ENCODE data around the gene FNDC11.

Gene FNDC11

GRCh38 chr20:63532449-63532971 lies 21.4 kb upstream of the FNDC11 start:
- no peak for TF ChIP-seq YY1 (IDR thresholded peaks at IDR 0.05; ENCODE audit: insufficient read depth, insufficient read length)
- no peak for TF ChIP-seq SUZ12 (IDR thresholded peaks at IDR 0.05; ENCODE audit: extremely low read depth, insufficient read depth, insufficient read length)
- no peak for TF ChIP-seq ZNF274 (IDR thresholded peaks at IDR 0.05; ENCODE audit: low read depth, low read length)
- Histone ChIP-seq H3K4me1 (ENCODE audit: insufficient read depth, insufficient read length) (peaks cover 48% of the 10 kb centered on the region), H3K4me3 (ENCODE audit: insufficient read length, low read depth) (no peak overlapping the region), H3K36me3 (ENCODE audit: insufficient read depth, insufficient read length, low read length) (no peaks in the 10 kb centered on the region), H3K9ac (ENCODE audit: insufficient read length, low read depth) (peak overlapping the region; percentile 6), H3K9me3 (ENCODE audit: insufficient read depth, low read length) (no peaks in the 10 kb centered on the region), H3K27me3 (ENCODE audit: insufficient read depth, insufficient read length) (no peaks in the 10 kb centered on the region)
- DNase-seq (ENCODE audit: low read depth, low spot score), result no peak

- Histone ChIP-seq H3K4me1 (ENCODE audit: insufficient read depth, insufficient read length) (peaks cover 51% of the 10 kb centered on the region), H3K9ac (ENCODE audit: insufficient read length, low read depth) (no peak overlapping the region), H3K4me3 (ENCODE audit: insufficient read length, low read depth) (no peak overlapping the region), H3K9me3 (ENCODE audit: insufficient read depth, low read length) (no peaks in the 10 kb centered on the region), H3K36me3 (ENCODE audit: insufficient read depth, insufficient read length, low read length) (no peaks in the 10 kb centered on the region), H3K27me3 (ENCODE audit: insufficient read depth, insufficient read length) (no peaks in the 10 kb centered on the region)
- DNase-seq (ENCODE audit: low read depth, low spot score), result no peak
- no peak for TF ChIP-seq ZNF274 (IDR thresholded peaks at IDR 0.05; ENCODE audit: low read depth, low read length)
- no peak for TF ChIP-seq YY1 (IDR thresholded peaks at IDR 0.05; ENCODE audit: insufficient read depth, insufficient read length)
- no peak for TF ChIP-seq SUZ12 (IDR thresholded peaks at IDR 0.05; ENCODE audit: extremely low read depth, insufficient read depth, insufficient read length)
Observed at GRCh38 chr20:63533388-63533787, 20.6 kb upstream of the FNDC11 start.

- DNase-seq (ENCODE audit: low read depth, low spot score), result no peak
- Histone ChIP-seq H3K36me3 (ENCODE audit: insufficient read depth, insufficient read length, low read length) (no peaks in the 10 kb centered on the region), H3K9me3 (ENCODE audit: insufficient read depth, low read length) (no peaks in the 10 kb centered on the region), H3K4me3 (ENCODE audit: insufficient read length, low read depth) (no peak overlapping the region), H3K9ac (ENCODE audit: insufficient read length, low read depth) (no peak overlapping the region), H3K27me3 (ENCODE audit: insufficient read depth, insufficient read length) (no peaks in the 10 kb centered on the region), H3K4me1 (ENCODE audit: insufficient read depth, insufficient read length) (peaks cover 55% of the 10 kb centered on the region)
- TF ChIP-seq YY1 (IDR thresholded peaks at IDR 0.05; ENCODE audit: insufficient read depth, insufficient read length) (no peak), ZNF274 (IDR thresholded peaks at IDR 0.05; ENCODE audit: low read depth, low read length) (no peak), SUZ12 (IDR thresholded peaks at IDR 0.05; ENCODE audit: extremely low read depth, insufficient read depth, insufficient read length) (no peak)
Observed at GRCh38 chr20:63533871-63534393, 20.0 kb upstream of the FNDC11 start.

- Histone ChIP-seq H3K4me1 (ENCODE audit: insufficient read depth, insufficient read length) (peaks cover 56% of the 10 kb centered on the region), H3K9ac (ENCODE audit: insufficient read length, low read depth) (no peak overlapping the region), H3K36me3 (ENCODE audit: insufficient read depth, insufficient read length, low read length) (no peaks in the 10 kb centered on the region), H3K4me3 (ENCODE audit: insufficient read length, low read depth) (no peak overlapping the region), H3K27me3 (ENCODE audit: insufficient read depth, insufficient read length) (no peaks in the 10 kb centered on the region), H3K9me3 (ENCODE audit: insufficient read depth, low read length) (no peaks in the 10 kb centered on the region)
- DNase-seq (ENCODE audit: low read depth, low spot score), result no peak
- TF ChIP-seq SUZ12 (IDR thresholded peaks at IDR 0.05; ENCODE audit: extremely low read depth, insufficient read depth, insufficient read length) (no peak), ZNF274 (IDR thresholded peaks at IDR 0.05; ENCODE audit: low read depth, low read length) (no peak), YY1 (IDR thresholded peaks at IDR 0.05; ENCODE audit: insufficient read depth, insufficient read length) (no peak)
Observed at GRCh38 chr20:63534427-63534830, 19.5 kb upstream of the FNDC11 start.

- no peaks in the 10 kb centered on the region for H3K27me3 ChIP-seq (ENCODE audit: insufficient read depth, insufficient read length)
- TF ChIP-seq ZNF274 (IDR thresholded peaks at IDR 0.05; ENCODE audit: low read depth, low read length) (no peak), SUZ12 (IDR thresholded peaks at IDR 0.05; ENCODE audit: extremely low read depth, insufficient read depth, insufficient read length) (no peak), YY1 (IDR thresholded peaks at IDR 0.05; ENCODE audit: insufficient read depth, insufficient read length) (no peak)
- no peaks in the 10 kb centered on the region for H3K36me3 ChIP-seq (ENCODE audit: insufficient read depth, insufficient read length, low read length)
- no peak for DNase-seq (ENCODE audit: low read depth, low spot score)
- no peaks in the 10 kb centered on the region for H3K9me3 ChIP-seq (ENCODE audit: insufficient read depth, low read length)
- H3K4me3 ChIP-seq (ENCODE audit: insufficient read length, low read depth), result no peak overlapping the region
- peak overlapping the region; percentile 44 for H3K9ac ChIP-seq (ENCODE audit: insufficient read length, low read depth)
- H3K4me1 ChIP-seq (ENCODE audit: insufficient read depth, insufficient read length), result peaks cover 54% of the 10 kb centered on the region
Observed at GRCh38 chr20:63534831-63535651, 18.9 kb upstream of the FNDC11 start.

GRCh38 chr20:63536241-63536977 lies 17.6 kb upstream of the FNDC11 start:
- Histone ChIP-seq H3K4me3 (ENCODE audit: insufficient read length, low read depth) (no peak overlapping the region), H3K27me3 (ENCODE audit: insufficient read depth, insufficient read length) (no peaks in the 10 kb centered on the region), H3K36me3 (ENCODE audit: insufficient read depth, insufficient read length, low read length) (no peaks in the 10 kb centered on the region), H3K4me1 (ENCODE audit: insufficient read depth, insufficient read length) (peaks cover 49% of the 10 kb centered on the region), H3K9ac (ENCODE audit: insufficient read length, low read depth) (peak overlapping the region; percentile 36), H3K9me3 (ENCODE audit: insufficient read depth, low read length) (no peaks in the 10 kb centered on the region)
- no peak for DNase-seq (ENCODE audit: low read depth, low spot score)
- TF ChIP-seq SUZ12 (IDR thresholded peaks at IDR 0.05; ENCODE audit: extremely low read depth, insufficient read depth, insufficient read length) (no peak), ZNF274 (IDR thresholded peaks at IDR 0.05; ENCODE audit: low read depth, low read length) (no peak), YY1 (IDR thresholded peaks at IDR 0.05; ENCODE audit: insufficient read depth, insufficient read length) (no peak)

All from NT2/D1 (cell line).